Spleen (tissue), 11 donors: ENCODE measurements around the gene TMEM164. TPM values are rescaled to one million over a fixed set of nuclear protein-coding genes. Genes with fewer than 3 reads are reported as not detected.

Source experiments
- DNase-seq: peaks from one replicate; pipeline ENCODE4 v3.0.0-alpha.2; 2020
- H3K27ac ChIP-seq, 8 donors: fragments of 200-600 bp; sonication (generic) in 7 of 8; 1 replicate in 4 of 8; 2 replicates in 4 of 8; pipeline versions ENCODE4 v1.5.0 to v1.8.0; 2016 to 2021; ENCODE audit warnings: inconsistent platforms in 4 of 8, mild to moderate bottlenecking in 4 of 8, moderate library complexity in 1 of 8
- H3K27me3 ChIP-seq, 7 donors: fragments of 200-600 bp; sonication (generic) in 6 of 7; replicated peaks in 1 of 7; 1 replicate in 4 of 7; 2 replicates in 3 of 7; pipeline versions ENCODE4 v1.5.0 to v1.8.0; 2016 to 2021; ENCODE audit warnings: inconsistent platforms in 3 of 7, mild to moderate bottlenecking in 1 of 7
- H3K36me3 ChIP-seq, 6 donors: fragments of 200-600 bp; sonication (generic) in 5 of 6; 1 replicate in 4 of 6; 2 replicates in 2 of 6; pipeline versions ENCODE4 v1.5.0 to v1.8.0; 2016 to 2021; ENCODE audit warnings: inconsistent platforms in 2 of 6
- H3K4me1 ChIP-seq, 6 donors: fragments of 200-600 bp; sonication (generic) in 5 of 6; 1 replicate in 3 of 6; 2 replicates in 3 of 6; pipeline versions ENCODE4 v1.5.0 to v1.8.0; 2016 to 2021; ENCODE audit warnings: inconsistent platforms in 3 of 6
- H3K4me3 ChIP-seq, 8 donors: fragments of 200-600 bp; sonication (generic) in 7 of 8; 1 replicate in 4 of 8; 2 replicates in 4 of 8; pipeline versions ENCODE4 v1.5.0 to v1.8.0; 2016 to 2021; ENCODE audit warnings: inconsistent platforms in 4 of 8, mild to moderate bottlenecking in 4 of 8, moderate library complexity in 2 of 8
- H3K9me3 ChIP-seq, 8 donors: fragments of 200-600 bp; sonication (generic) in 7 of 8; 1 replicate in 4 of 8; 2 replicates in 4 of 8; pipeline versions ENCODE4 v1.5.0 to v1.8.0; 2016 to 2021; ENCODE audit warnings: inconsistent platforms in 4 of 8
- POLR2A ChIP-seq, 3 donors: fragments of 450-650 bp; IDR thresholded peaks; one replicate each; pipeline ENCODE4 v1.5.1; 2017; ENCODE audit warnings: antibody characterized with exemption in 3 of 3, mild to moderate bottlenecking in 1 of 3
- POLR2AphosphoS5 ChIP-seq, 3 donors: sonication (generic); formaldehyde crosslinking; IDR thresholded peaks; one replicate each; pipeline ENCODE4 v1.5.1; 2017; ENCODE audit warnings: antibody characterized with exemption in 3 of 3
- WGBS, 5 donors: extraction: QIAGEN DNeasy Blood & Tissue Kit in 3 of 5; methylation state at CpG; one replicate each; pipeline versions ENCODE4 v1.1.5 to v1.1.7; 2013 to 2018; 5-methylcytosine and 5-hydroxymethylcytosine counted together
- intact Hi-C: fragments of 100-400 bp; cut with DNase I; formaldehyde crosslinking; loops from one replicate; pipeline ENCODE4 v1.15.0; 2023; ENCODE audit warnings: low total_unique reads
- polyA plus RNA-seq, 3 donors: library from polyadenylated mRNA; stranded (reverse); fragments of 200-250 nt; gene quantifications; one replicate each; pipeline ENCODE4 v1.2.1, GENCODE V29; 2013
- total RNA-seq, 7 donors: library from RNA; depleted of rRNA in 3 of 7; stranded (reverse); fragments of >200 nt in 3 of 7; fragmentation: NEBNext Ultra II Directional in 4 of 7; extraction: Animal tissue kit (Norgen Biotek cat#: 25700) in 4 of 7; gene quantifications; one replicate each; pipeline versions ENCODE4 v1.1.0 to v1.2.1, GENCODE V29; 2016 to 2021
- TF ChIP-seq, protein P1 (sequence below), 11 experiments: fragments of 200-600 bp in 7 of 11; fragments of 450-650 bp in 4 of 11; sonication (generic) in 4 of 11; IDR thresholded peaks in 8 of 11; conservative IDR thresholded peaks in 3 of 11; 1 replicate in 7 of 11; 2 replicates in 4 of 11; pipeline versions ENCODE4 v1.4.0 to v1.8.0; 2016 to 2021; ENCODE audit warnings: antibody characterized with exemption in 11 of 11, inconsistent platforms in 4 of 11, mild to moderate bottlenecking in 1 of 11
- donor health status: healthy with polysubstance abuse.
- donor health status: DM: no; HTN: no; CAD: no; lungs with moderate emphysema.
- donor health status: DM: no; HTN: no; CAD: no.
- donor health status: Bipolar disorder and iron deficiency.
- donor health status: healthy.
- donor health status: DM: no; HTN: no; CAD: no.
- donor health status: DM: yes; HTN: yes; CAD: no.

The TMEM164 gene
- total and polyA plus RNA-seq, 10 donors = 3.9 to 29.7 (median 24.3) TPM

DNA sequence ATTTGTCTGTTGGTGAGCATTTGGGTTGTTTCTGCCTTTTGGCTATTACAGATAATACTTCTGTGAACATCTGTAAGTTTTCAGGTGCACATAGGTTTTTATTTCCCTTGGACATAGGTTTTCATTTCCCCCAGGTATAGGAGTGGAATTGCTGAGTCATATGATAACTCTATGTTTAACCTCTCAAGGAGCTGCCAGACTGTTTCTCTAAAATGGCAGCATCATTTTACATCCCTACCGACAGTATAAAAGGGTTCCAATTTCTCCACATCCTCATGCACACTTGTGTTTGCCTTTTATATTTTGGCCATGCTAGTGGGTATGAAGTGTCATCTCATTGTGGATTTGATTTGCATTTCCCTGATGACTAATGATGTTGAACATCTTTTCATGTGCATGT, 53.5 kb downstream of the TMEM164 start:
- intact Hi-C loops = no loop called here
- H3K27me3 ChIP-seq = no peaks in the 10 kb centered on the region
- no peak for DNase-seq
- no peak overlapping the region for H3K4me3 ChIP-seq
- no peak for TF ChIP-seq POLR2A (IDR thresholded peaks at IDR 0.05)
- no peak for TF ChIP-seq POLR2AphosphoS5 (IDR thresholded peaks at IDR 0.05)
- TF ChIP-seq, protein P1, sequence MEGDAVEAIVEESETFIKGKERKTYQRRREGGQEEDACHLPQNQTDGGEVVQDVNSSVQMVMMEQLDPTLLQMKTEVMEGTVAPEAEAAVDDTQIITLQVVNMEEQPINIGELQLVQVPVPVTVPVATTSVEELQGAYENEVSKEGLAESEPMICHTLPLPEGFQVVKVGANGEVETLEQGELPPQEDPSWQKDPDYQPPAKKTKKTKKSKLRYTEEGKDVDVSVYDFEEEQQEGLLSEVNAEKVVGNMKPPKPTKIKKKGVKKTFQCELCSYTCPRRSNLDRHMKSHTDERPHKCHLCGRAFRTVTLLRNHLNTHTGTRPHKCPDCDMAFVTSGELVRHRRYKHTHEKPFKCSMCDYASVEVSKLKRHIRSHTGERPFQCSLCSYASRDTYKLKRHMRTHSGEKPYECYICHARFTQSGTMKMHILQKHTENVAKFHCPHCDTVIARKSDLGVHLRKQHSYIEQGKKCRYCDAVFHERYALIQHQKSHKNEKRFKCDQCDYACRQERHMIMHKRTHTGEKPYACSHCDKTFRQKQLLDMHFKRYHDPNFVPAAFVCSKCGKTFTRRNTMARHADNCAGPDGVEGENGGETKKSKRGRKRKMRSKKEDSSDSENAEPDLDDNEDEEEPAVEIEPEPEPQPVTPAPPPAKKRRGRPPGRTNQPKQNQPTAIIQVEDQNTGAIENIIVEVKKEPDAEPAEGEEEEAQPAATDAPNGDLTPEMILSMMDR (IDR thresholded peaks at IDR 0.05 in 8 of 11, conservative IDR thresholded peaks at IDR 0.05 in 3 of 11) = no peak
- no peak overlapping the region for H3K27ac ChIP-seq
- peaks cover 0 to 22% (median 0%) of the 10 kb centered on the region in 6 donors for H3K36me3 ChIP-seq
- no peaks in the 10 kb centered on the region for H3K4me1 ChIP-seq
- no peaks in the 10 kb centered on the region for H3K9me3 ChIP-seq
- WGBS, 5 donors = 86 to 96% (median 88%) methylated on average over 1 of the region's 1 CpG

- Histone ChIP-seq H3K4me1 (no peaks in the 10 kb centered on the region), H3K9me3 (no peaks in the 10 kb centered on the region), H3K27me3 (no peaks in the 10 kb centered on the region), H3K36me3 (peaks cover 0 to 8% (median 0%) of the 10 kb centered on the region in 6 donors), H3K27ac (no peak overlapping the region), H3K4me3 (no peak overlapping the region)
- WGBS, 5 donors = 74 to 98% (median 96%) methylated on average over 3 of the region's 3 CpGs
- DNase-seq = no peak
- intact Hi-C loops = no loop called here
- TF ChIP-seq, protein P1 (IDR thresholded peaks at IDR 0.05 in 8 of 11, conservative IDR thresholded peaks at IDR 0.05 in 3 of 11) = no peak
- TF ChIP-seq POLR2A (IDR thresholded peaks at IDR 0.05) = no peak
- TF ChIP-seq POLR2AphosphoS5 (IDR thresholded peaks at IDR 0.05) = no peak
Observed at GRCh38 chrX:110059410-110059809, 56.5 kb downstream of the TMEM164 start.

- no peak overlapping the region for H3K4me3 ChIP-seq
- TF ChIP-seq POLR2AphosphoS5 (IDR thresholded peaks at IDR 0.05) = no peak
- TF ChIP-seq POLR2A (IDR thresholded peaks at IDR 0.05) = no peak
- TF ChIP-seq, protein P1 (IDR thresholded peaks at IDR 0.05 in 8 of 11, conservative IDR thresholded peaks at IDR 0.05 in 3 of 11) = no peak
- H3K9me3 ChIP-seq = no peaks in the 10 kb centered on the region
- H3K27me3 ChIP-seq = no peaks in the 10 kb centered on the region
- intact Hi-C loops = no loop called here
- H3K36me3 ChIP-seq = peaks cover 0 to 2% (median 0%) of the 10 kb centered on the region in 6 donors
- H3K27ac ChIP-seq = no peak overlapping the region
- no peaks in the 10 kb centered on the region for H3K4me1 ChIP-seq
- no peak for DNase-seq
Observed at GRCh38 chrX:110060317-110060716, 57.4 kb downstream of the TMEM164 start.

- WGBS, 5 donors = 56 to 100% (median 97%) methylated on average over 1 of the region's 1 CpG
- Histone ChIP-seq H3K4me3 (no peak overlapping the region), H3K36me3 (no peaks in the 10 kb centered on the region), H3K4me1 (no peaks in the 10 kb centered on the region), H3K27me3 (no peaks in the 10 kb centered on the region), H3K9me3 (no peaks in the 10 kb centered on the region), H3K27ac (peak overlapping the region in 2 of 8 donors; percentile 30 to 34)
- intact Hi-C loops = no loop called here
- TF ChIP-seq, protein P1 (IDR thresholded peaks at IDR 0.05 in 8 of 11, conservative IDR thresholded peaks at IDR 0.05 in 3 of 11) = no peak
- TF ChIP-seq POLR2AphosphoS5 (IDR thresholded peaks at IDR 0.05) = no peak
- TF ChIP-seq POLR2A (IDR thresholded peaks at IDR 0.05) = no peak
- DNase-seq = no peak
Observed at GRCh38 chrX:110060846-110061537, 58.1 kb downstream of the TMEM164 start.
